ENCODE data around the gene HOXC11.

- TF ChIP-seq CTCF (conservative IDR thresholded peaks at IDR 0.05; ENCODE audit: low read depth, low read length), result no peak
- no peak for TF ChIP-seq POLR2A (IDR thresholded peaks at IDR 0.05; ENCODE audit: low read depth, low read length)
- no peak for TF ChIP-seq CEBPB (IDR thresholded peaks at IDR 0.05; ENCODE audit: low read depth, low read length)
- no peak for TF ChIP-seq RCOR1 (IDR thresholded peaks at IDR 0.05; ENCODE audit: insufficient replicate concordance, low read length)
- TF ChIP-seq MAFK (IDR thresholded peaks at IDR 0.05; ENCODE audit: low read depth, low read length), result no peak
- no peak for TF ChIP-seq ELK1 (IDR thresholded peaks at IDR 0.05; ENCODE audit: borderline replicate concordance, low read depth, low read length)
- TF ChIP-seq SMC3 (IDR thresholded peaks at IDR 0.05; ENCODE audit: low read depth, low read length), result no peak
- no peak for TF ChIP-seq USF2 (IDR thresholded peaks at IDR 0.05; ENCODE audit: low read depth, low read length)
Measured at GRCh38 chr12:53955036-53955775, 17.7 kb upstream of the HOXC11 start.
